Upper lobe of left lung (tissue), 4 donors: ENCODE measurements around the gene PLEKHF1.

ENCODE experiments used
- POLR2A ChIP-seq, 4 donors: fragments of 450-650 bp; IDR thresholded peaks; one replicate each; pipeline ENCODE4 v1.5.1; 2016 to 2017; ENCODE audit warnings: antibody characterized with exemption in 4 of 4, mild to moderate bottlenecking in 2 of 4
- POLR2AphosphoS5 ChIP-seq, 2 donors: sonication (generic); formaldehyde crosslinking; IDR thresholded peaks; one replicate each; pipeline ENCODE4 v1.5.1; 2017; ENCODE audit warnings: antibody characterized with exemption in 2 of 2
- TF ChIP-seq, protein P1 (sequence below), 6 experiments: fragments of 450-650 bp in 4 of 6; fragments of 200-600 bp in 2 of 6; sonication (generic) in 2 of 6; IDR thresholded peaks; one replicate each; pipeline ENCODE4 v1.5.1; 2016 to 2019; ENCODE audit warnings: antibody characterized with exemption in 6 of 6

DNA sequence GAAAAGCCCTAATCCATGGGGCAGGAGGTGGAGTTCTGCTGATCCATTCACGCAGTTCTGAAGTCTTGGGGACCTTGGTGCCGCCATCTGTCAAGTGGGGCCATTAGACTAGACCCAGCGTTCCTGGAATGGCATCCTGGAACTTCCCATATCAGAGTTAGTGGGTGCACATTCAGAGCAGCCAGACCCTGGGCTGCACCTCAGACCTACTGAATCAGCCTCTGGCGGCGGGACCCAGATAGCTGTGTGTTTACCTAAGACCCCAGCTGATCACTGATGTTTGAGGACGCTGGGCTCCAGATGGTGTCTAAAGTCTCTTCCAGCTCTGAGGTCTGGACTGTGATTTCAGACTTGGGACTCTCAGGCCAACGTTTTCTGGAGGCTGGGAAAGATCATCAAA, 46.4 kb upstream of the PLEKHF1 start:
- TF ChIP-seq, protein P1, sequence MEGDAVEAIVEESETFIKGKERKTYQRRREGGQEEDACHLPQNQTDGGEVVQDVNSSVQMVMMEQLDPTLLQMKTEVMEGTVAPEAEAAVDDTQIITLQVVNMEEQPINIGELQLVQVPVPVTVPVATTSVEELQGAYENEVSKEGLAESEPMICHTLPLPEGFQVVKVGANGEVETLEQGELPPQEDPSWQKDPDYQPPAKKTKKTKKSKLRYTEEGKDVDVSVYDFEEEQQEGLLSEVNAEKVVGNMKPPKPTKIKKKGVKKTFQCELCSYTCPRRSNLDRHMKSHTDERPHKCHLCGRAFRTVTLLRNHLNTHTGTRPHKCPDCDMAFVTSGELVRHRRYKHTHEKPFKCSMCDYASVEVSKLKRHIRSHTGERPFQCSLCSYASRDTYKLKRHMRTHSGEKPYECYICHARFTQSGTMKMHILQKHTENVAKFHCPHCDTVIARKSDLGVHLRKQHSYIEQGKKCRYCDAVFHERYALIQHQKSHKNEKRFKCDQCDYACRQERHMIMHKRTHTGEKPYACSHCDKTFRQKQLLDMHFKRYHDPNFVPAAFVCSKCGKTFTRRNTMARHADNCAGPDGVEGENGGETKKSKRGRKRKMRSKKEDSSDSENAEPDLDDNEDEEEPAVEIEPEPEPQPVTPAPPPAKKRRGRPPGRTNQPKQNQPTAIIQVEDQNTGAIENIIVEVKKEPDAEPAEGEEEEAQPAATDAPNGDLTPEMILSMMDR (IDR thresholded peaks at IDR 0.05) = no peak
- TF ChIP-seq POLR2A (IDR thresholded peaks at IDR 0.05) (no peak), POLR2AphosphoS5 (IDR thresholded peaks at IDR 0.05) (no peak)
